ENCODE measurements around the gene RNF223.

The RNF223 gene

DNA sequence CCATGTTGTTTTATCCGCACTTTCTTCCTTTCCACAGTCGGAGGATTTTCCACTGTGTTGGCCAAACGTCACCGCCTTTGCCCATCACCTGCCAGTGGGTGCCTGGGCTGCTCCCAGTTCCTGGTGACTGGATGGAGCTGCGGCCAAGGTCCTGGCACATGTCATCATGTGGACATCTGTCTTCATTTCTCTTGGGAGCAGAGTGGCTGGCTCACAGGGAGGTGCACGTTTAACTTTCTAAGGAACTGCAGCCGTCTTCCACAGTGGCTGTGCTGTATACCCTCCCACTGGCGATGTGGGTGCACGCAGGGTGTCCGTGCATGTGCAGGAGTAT lies 19.5 kb upstream of the RNF223 start:
- Histone ChIP-seq H3K9ac (no peak overlapping the region), H3K27me3 (ENCODE audit: insufficient read depth, low read depth) (no peaks in the 10 kb centered on the region), H3K36me3 (ENCODE audit: insufficient read depth) (no peaks in the 10 kb centered on the region), H3K4me2 (no peak overlapping the region), H3K79me2 (ENCODE audit: insufficient read depth, low read depth) (no peaks in the 10 kb centered on the region), H4K20me1 (ENCODE audit: insufficient read depth) (no peaks in the 10 kb centered on the region), H3K27ac (no peak overlapping the region), H2AFZ (ENCODE audit: low read depth) (no peak overlapping the region), H3K4me3 (IDR thresholded peaks at IDR 0.05; ENCODE audit: insufficient read depth, low read depth, low read length) (no peak overlapping the region), H3K4me1 (ENCODE audit: low read depth, poor library complexity, severe bottlenecking) (no peaks in the 10 kb centered on the region)
- TF ChIP-seq, protein P1, sequence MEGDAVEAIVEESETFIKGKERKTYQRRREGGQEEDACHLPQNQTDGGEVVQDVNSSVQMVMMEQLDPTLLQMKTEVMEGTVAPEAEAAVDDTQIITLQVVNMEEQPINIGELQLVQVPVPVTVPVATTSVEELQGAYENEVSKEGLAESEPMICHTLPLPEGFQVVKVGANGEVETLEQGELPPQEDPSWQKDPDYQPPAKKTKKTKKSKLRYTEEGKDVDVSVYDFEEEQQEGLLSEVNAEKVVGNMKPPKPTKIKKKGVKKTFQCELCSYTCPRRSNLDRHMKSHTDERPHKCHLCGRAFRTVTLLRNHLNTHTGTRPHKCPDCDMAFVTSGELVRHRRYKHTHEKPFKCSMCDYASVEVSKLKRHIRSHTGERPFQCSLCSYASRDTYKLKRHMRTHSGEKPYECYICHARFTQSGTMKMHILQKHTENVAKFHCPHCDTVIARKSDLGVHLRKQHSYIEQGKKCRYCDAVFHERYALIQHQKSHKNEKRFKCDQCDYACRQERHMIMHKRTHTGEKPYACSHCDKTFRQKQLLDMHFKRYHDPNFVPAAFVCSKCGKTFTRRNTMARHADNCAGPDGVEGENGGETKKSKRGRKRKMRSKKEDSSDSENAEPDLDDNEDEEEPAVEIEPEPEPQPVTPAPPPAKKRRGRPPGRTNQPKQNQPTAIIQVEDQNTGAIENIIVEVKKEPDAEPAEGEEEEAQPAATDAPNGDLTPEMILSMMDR (conservative IDR thresholded peaks at IDR 0.05; ENCODE audit: low read depth, low read length), result no peak

DNA sequence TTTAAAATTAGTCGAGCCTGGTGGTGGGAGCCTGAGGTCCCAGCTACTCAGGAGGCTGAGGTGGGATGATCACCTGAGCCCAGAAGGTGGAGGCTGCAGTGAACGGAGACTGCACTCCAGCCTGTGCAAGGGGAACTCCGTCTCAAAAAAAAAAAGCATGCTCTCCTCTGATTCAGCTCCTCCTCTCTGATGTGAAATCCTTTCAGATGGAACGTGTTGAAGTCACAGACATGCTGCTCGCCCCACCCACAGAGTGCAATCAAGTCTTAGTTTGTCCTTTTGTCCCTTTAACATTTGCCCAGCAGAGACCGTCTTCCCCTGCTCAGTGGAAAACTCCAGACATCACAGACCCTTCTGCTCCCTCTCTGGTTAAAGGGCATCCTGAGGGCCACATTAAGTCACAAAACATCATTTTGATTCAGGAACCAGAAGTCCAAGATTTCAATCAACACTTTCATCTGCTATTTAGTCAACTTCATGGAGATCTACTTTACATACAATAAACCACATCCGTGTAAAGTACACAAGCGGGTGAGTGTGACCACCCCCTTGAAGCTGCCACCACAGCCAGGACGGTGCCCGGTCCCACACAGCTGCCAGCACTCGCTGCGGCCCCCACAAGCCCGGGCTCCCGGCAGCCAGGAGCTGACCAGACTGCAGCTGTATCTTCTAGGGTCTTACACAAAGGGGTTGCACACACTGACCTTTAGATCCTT lies 18.9 kb upstream of the RNF223 start:
- TF ChIP-seq, protein P1 (conservative IDR thresholded peaks at IDR 0.05; ENCODE audit: low read depth, low read length), result no peak
- Histone ChIP-seq H3K27me3 (ENCODE audit: insufficient read depth, low read depth) (no peaks in the 10 kb centered on the region), H3K4me1 (ENCODE audit: low read depth, poor library complexity, severe bottlenecking) (no peaks in the 10 kb centered on the region), H3K4me2 (no peak overlapping the region), H2AFZ (ENCODE audit: low read depth) (no peak overlapping the region), H3K9ac (no peak overlapping the region), H3K79me2 (ENCODE audit: insufficient read depth, low read depth) (no peaks in the 10 kb centered on the region), H3K27ac (no peak overlapping the region), H3K36me3 (ENCODE audit: insufficient read depth) (no peaks in the 10 kb centered on the region), H4K20me1 (ENCODE audit: insufficient read depth) (no peaks in the 10 kb centered on the region), H3K4me3 (IDR thresholded peaks at IDR 0.05; ENCODE audit: insufficient read depth, low read depth, low read length) (no peak overlapping the region)

DNA sequence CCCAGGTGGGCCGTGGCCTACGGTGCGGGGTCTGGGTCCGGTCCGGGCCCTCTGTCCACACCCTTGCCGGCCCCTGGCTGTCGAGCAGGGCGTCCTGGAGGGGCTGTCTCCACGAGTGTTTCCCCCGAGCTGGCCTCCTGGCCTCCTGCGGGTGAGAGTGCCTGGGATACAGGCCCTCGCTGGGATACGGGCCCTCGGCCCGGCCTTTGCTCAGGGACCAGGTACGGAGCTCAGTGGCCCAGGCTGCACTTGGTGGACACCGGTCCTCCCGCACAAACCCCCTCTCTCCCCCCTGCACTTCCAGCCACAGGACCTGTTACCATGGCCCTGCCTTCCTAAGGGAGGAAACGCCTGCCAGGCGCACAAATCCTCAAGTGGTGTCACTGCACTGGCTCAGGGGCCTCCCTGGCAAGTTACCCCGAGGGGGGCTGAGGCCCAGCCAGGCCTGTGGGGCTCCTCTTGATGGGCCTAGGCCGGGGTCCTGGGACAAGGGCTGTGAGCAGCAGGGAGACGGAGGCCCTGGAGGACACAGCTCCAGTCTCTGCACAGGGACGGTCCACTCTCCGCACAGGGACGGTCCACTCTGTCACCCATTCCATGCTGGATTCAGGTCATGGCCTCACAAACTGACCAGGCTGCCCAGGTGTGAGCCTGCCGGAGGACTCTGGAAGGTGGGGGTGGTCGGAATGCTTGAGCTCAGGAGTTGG lies 18.2 kb upstream of the RNF223 start:
- no peaks in the 10 kb centered on the region for H4K20me1 ChIP-seq (ENCODE audit: insufficient read depth)
- no peaks in the 10 kb centered on the region for H3K27me3 ChIP-seq (ENCODE audit: insufficient read depth, low read depth)
- no peak overlapping the region for H3K9ac ChIP-seq
- H2AFZ ChIP-seq (ENCODE audit: low read depth), result no peak overlapping the region
- no peaks in the 10 kb centered on the region for H3K36me3 ChIP-seq (ENCODE audit: insufficient read depth)
- no peaks in the 10 kb centered on the region for H3K4me1 ChIP-seq (ENCODE audit: low read depth, poor library complexity, severe bottlenecking)
- H3K27ac ChIP-seq, result no peak overlapping the region
- H3K4me2 ChIP-seq, result no peak overlapping the region
- TF ChIP-seq, protein P1 (conservative IDR thresholded peaks at IDR 0.05; ENCODE audit: low read depth, low read length), result no peak
- no peak overlapping the region for H3K4me3 ChIP-seq (IDR thresholded peaks at IDR 0.05; ENCODE audit: insufficient read depth, low read depth, low read length)
- no peaks in the 10 kb centered on the region for H3K79me2 ChIP-seq (ENCODE audit: insufficient read depth, low read depth)

- Histone ChIP-seq H3K4me3 (IDR thresholded peaks at IDR 0.05; ENCODE audit: insufficient read depth, low read depth, low read length) (no peak overlapping the region), H3K4me1 (ENCODE audit: low read depth, poor library complexity, severe bottlenecking) (no peaks in the 10 kb centered on the region), H3K27me3 (ENCODE audit: insufficient read depth, low read depth) (no peaks in the 10 kb centered on the region), H3K27ac (no peak overlapping the region), H3K36me3 (ENCODE audit: insufficient read depth) (no peaks in the 10 kb centered on the region), H2AFZ (ENCODE audit: low read depth) (no peak overlapping the region), H3K9ac (no peak overlapping the region), H3K79me2 (ENCODE audit: insufficient read depth, low read depth) (no peaks in the 10 kb centered on the region), H3K4me2 (no peak overlapping the region), H4K20me1 (ENCODE audit: insufficient read depth) (no peaks in the 10 kb centered on the region)
- TF ChIP-seq, protein P1 (conservative IDR thresholded peaks at IDR 0.05; ENCODE audit: low read depth, low read length), result no peak
Observed at GRCh38 chr1:1091344-1092148, 17.4 kb upstream of the RNF223 start.
